Measurements from ENCODE around the gene NRXN3. TPM values are rescaled to one million over a fixed set of nuclear protein-coding genes. Genes with fewer than 3 reads are reported as not detected.

NRXN3 gene
- total and polyA plus RNA-seq, 4 donors, result 1.5 to 16.6 (median 7.7) TPM

DNA sequence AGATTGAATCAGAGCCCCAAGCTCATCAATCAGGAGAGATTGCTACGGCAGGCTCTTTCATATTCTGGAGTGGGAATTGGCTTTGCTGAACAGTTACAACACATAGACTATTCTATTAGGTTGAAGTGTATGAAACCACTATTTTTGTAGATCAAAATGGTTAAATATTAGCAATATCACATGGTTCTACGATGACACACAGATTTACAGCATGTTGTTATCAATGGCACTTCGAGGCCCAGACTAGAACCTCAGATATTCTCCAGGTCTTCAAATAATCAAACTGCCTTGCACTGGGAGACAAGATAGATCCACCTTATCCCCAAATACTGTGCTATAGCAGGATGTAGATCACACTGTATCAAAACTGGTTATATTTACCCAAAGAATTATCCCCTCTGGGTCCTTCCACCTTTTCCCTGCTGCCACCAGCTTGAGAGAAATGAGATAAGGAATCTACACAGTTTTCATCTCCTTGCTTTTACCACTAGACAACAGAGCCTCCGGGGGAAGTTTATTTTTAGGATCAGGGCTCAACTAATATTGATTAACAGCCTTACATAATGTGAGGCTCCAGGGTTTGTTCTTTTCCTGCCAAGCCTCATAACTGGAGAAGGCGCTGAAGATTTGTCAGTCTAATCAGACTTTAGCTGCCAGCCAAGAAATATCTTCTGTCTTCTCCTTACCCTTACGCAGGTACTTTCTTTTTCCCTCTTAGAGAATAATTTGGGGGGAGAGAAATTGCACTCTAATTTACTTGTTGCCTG is 1534.1 kb downstream of the NRXN3 start:
- Histone ChIP-seq H3K9me3 (ENCODE audit: control insufficient read depth, low read length) (no peaks in the 10 kb centered on the region), H3K4me3 (ENCODE audit: low read length in 2 of 2) (no peak overlapping the region), H3K36me3 (ENCODE audit: control insufficient read depth in 1 of 2, insufficient read depth in 2 of 2, low read length in 1 of 2) (no peaks in the 10 kb centered on the region), H3K27ac (ENCODE audit: low read depth in 1 of 2, low read length in 2 of 2) (no peak overlapping the region), H3K4me1 (ENCODE audit: control insufficient read depth in 1 of 2, insufficient read depth in 2 of 2, low read length in 2 of 2) (no peaks in the 10 kb centered on the region), H3K27me3 (ENCODE audit: control insufficient read depth in 1 of 2, insufficient read depth in 2 of 2, low read length in 1 of 2) (no peaks in the 10 kb centered on the region)
- 69 to 78% methylated on average over 6 of the region's 6 CpGs for WGBS, 2 donors
- intact Hi-C loops (cut with DNase I), result no loop called here
- ATAC-seq (ENCODE audit: low FRiP score) (no peak), DNase-seq (no peak)

DNA sequence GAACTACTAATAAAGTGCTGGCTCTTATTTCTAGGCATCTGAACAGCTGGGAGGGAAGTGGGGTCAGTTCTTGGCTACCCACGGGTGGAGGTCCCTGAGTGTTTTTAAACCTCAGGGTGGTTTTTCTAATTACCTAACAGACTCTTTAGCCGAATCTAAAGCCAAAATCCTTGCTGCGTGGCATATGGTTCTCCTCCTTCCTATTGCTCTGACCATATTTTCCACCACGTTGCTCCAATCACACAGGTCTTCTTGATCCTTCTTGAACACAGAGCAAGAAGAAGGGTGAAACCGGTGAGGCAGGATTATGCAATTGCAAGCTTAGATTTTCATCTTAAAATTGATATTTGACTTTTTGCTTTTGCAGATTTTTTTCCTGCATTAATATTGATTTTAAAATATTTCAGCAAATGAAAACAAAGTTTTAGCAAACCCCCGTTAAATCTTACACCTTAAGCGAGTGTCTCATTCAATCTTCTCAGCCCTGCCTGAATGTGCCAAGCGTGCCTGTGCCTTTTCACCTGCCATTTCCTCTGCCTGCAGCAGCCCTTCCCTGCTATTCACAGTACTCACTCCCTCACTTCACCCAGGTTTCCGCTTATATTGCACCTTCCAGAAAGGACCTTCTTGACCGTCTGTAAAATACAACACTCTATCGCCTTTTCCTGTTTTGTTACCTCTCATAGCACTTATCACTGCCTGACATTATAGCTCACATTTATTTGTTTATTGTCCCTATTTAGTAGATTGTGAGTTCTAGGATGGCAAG is 1535.1 kb downstream of the NRXN3 start:
- WGBS, 2 donors, result 89 to 91% methylated on average over 11 of the region's 11 CpGs
- H3K27me3 ChIP-seq (ENCODE audit: control insufficient read depth in 1 of 2, insufficient read depth in 2 of 2, low read length in 1 of 2), result no peaks in the 10 kb centered on the region
- no peaks in the 10 kb centered on the region for H3K36me3 ChIP-seq (ENCODE audit: control insufficient read depth in 1 of 2, insufficient read depth in 2 of 2, low read length in 1 of 2)
- DNase-seq (no peak), ATAC-seq (ENCODE audit: low FRiP score) (no peak)
- H3K4me1 ChIP-seq (ENCODE audit: control insufficient read depth in 1 of 2, insufficient read depth in 2 of 2, low read length in 2 of 2), result no peaks in the 10 kb centered on the region
- intact Hi-C loops (cut with DNase I), result no loop called here
- H3K4me3 ChIP-seq (ENCODE audit: low read length in 2 of 2), result no peak overlapping the region
- H3K9me3 ChIP-seq (ENCODE audit: control insufficient read depth, low read length), result no peaks in the 10 kb centered on the region
- no peak overlapping the region for H3K27ac ChIP-seq (ENCODE audit: low read depth in 1 of 2, low read length in 2 of 2)

DNA sequence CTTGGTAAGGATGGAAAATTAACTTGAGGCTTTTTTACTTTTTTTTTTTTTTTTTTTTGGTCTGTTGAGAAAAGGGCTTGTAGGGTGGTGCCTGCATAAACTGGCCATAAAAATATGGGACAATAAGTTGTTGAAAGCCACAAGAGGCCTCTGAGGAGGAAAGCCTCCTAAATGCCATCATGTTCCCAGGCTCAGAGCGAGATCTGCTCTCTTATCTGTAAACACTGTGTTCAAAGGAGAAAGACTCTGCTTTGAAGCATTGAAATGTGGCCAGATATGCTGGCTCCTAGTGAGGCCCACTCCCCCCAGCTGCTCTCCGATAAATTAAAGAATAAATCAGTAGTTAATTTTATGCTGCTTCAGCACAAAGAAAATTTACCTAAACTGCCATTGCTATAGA is 1536.2 kb downstream of the NRXN3 start:
- H3K4me1 ChIP-seq (ENCODE audit: control insufficient read depth in 1 of 2, insufficient read depth in 2 of 2, low read length in 2 of 2), result no peaks in the 10 kb centered on the region
- no peaks in the 10 kb centered on the region for H3K27me3 ChIP-seq (ENCODE audit: control insufficient read depth in 1 of 2, insufficient read depth in 2 of 2, low read length in 1 of 2)
- 54 to 66% methylated on average over 2 of the region's 2 CpGs for WGBS, 2 donors
- DNase-seq, result no peak
- no peak overlapping the region for H3K27ac ChIP-seq (ENCODE audit: low read depth in 1 of 2, low read length in 2 of 2)
- no peak for ATAC-seq (ENCODE audit: low FRiP score)
- intact Hi-C loops (cut with DNase I), result no loop called here
- H3K36me3 ChIP-seq (ENCODE audit: control insufficient read depth in 1 of 2, insufficient read depth in 2 of 2, low read length in 1 of 2), result no peaks in the 10 kb centered on the region
- no peaks in the 10 kb centered on the region for H3K9me3 ChIP-seq (ENCODE audit: control insufficient read depth, low read length)
- H3K4me3 ChIP-seq (ENCODE audit: low read length in 2 of 2), result no peak overlapping the region

DNA sequence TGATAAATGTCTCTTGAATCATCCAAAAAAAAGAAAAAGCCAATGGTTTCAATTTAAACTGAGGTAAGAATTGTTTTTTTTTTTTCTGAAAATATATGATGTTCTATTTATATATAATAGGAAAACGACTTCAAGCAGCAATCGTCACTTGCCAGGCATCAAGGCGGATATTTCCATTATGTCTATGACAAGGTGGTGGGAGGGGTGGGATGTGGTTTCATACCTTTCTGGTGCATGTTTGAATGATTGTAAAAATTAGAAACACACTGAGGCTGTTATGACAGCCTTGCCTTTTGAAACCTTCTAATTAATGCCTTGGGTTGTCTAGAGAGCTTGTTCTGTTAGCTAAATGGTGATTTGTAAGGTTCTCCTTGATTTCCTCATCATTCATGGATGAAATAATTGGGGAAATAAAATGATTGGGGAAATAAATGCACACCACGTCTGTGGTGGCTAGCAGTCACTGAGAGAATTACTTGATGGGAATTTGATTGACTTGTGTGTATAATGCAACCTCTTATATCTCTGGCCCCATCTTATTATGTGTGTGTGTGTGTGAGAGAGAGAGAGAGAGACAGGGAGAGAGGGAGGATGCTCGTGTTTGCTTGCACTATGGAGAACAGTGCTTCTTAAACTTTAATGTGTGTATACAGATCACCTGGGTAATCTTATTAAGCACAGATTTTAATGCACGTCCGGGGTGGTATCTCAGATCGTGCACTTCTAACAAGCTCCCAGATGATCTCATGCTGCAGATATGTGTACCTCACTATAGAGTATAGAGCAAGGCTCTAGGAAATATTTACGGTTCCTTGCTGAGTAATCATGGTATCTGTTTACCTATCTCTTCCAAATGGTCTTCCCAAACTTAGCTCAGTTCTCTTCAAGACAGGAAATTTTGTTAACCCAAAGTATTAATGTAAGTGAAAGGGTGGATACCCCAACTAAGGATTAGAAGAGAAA is 1538.5 kb downstream of the NRXN3 start:
- H3K27me3 ChIP-seq (ENCODE audit: control insufficient read depth in 1 of 2, insufficient read depth in 2 of 2, low read length in 1 of 2), result no peaks in the 10 kb centered on the region
- intact Hi-C loops (cut with DNase I), result no loop called here
- H3K9me3 ChIP-seq (ENCODE audit: control insufficient read depth, low read length), result no peaks in the 10 kb centered on the region
- no peaks in the 10 kb centered on the region for H3K4me1 ChIP-seq (ENCODE audit: control insufficient read depth in 1 of 2, insufficient read depth in 2 of 2, low read length in 2 of 2)
- no peak overlapping the region for H3K27ac ChIP-seq (ENCODE audit: low read depth in 1 of 2, low read length in 2 of 2)
- DNase-seq (no peak), ATAC-seq (ENCODE audit: low FRiP score) (no peak)
- WGBS, 2 donors, result 70 to 81% methylated on average over 9 of the region's 9 CpGs
- no peak overlapping the region for H3K4me3 ChIP-seq (ENCODE audit: low read length in 2 of 2)
- no peaks in the 10 kb centered on the region for H3K36me3 ChIP-seq (ENCODE audit: control insufficient read depth in 1 of 2, insufficient read depth in 2 of 2, low read length in 1 of 2)

DNA sequence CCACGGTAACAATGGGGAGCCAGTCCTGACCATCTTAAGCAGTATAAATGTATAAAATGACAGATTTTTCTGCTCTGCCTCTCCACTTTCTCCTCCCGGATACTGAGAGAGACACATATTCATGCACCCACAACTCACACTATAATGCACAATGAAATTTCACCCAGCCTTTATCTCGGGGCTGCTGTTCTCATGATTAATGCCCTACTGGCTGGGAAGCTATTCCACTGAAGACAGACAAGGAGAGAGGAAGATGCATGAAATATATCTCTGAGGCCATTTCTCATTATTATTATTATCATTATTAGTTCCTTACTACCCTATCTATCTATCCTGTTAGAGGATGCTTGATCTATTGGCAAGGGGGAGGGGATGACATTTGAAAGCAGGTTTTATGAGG is 1539.4 kb downstream of the NRXN3 start:
- 81 to 84% methylated on average over 3 of the region's 3 CpGs for WGBS, 2 donors
- DNase-seq (no peak), ATAC-seq (ENCODE audit: low FRiP score) (no peak)
- no peaks in the 10 kb centered on the region for H3K27me3 ChIP-seq (ENCODE audit: control insufficient read depth in 1 of 2, insufficient read depth in 2 of 2, low read length in 1 of 2)
- no peak overlapping the region for H3K27ac ChIP-seq (ENCODE audit: low read depth in 1 of 2, low read length in 2 of 2)
- H3K4me1 ChIP-seq (ENCODE audit: control insufficient read depth in 1 of 2, insufficient read depth in 2 of 2, low read length in 2 of 2), result no peaks in the 10 kb centered on the region
- no peaks in the 10 kb centered on the region for H3K9me3 ChIP-seq (ENCODE audit: control insufficient read depth, low read length)
- intact Hi-C loops (cut with DNase I), result no loop called here
- no peak overlapping the region for H3K4me3 ChIP-seq (ENCODE audit: low read length in 2 of 2)
- no peaks in the 10 kb centered on the region for H3K36me3 ChIP-seq (ENCODE audit: control insufficient read depth in 1 of 2, insufficient read depth in 2 of 2, low read length in 1 of 2)

DNA sequence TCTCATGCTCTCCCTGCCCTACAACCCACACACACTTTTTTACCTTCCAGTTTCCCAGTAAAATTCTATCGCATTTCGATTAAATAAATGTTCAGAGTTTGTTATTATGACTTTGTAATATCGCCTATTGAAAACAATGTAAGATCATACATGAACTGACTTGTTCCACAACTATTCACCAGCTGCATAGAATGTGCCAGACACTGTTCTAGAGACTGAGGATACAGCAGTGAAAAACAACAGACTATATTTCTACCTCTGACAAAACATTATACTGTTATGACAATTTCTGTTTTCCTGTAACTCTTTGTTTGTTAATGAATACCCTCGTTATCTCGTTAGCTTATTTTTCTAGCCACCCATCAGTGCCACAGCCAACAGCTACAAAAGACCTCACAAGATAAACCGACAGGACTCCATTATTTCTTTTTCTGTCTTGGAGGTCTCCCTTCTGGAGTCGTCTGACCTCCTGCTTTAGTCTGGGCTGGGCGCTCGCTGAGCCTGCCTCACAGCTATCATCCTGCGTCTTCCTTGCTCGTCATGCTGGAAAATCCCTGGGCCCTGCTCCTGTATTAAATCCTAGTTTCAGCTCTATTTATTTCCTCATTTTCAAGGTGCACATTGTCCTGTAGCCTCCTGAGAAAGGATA is 1542.3 kb downstream of the NRXN3 start:
- Histone ChIP-seq H3K27ac (ENCODE audit: low read depth in 1 of 2, low read length in 2 of 2) (no peak overlapping the region), H3K27me3 (ENCODE audit: control insufficient read depth in 1 of 2, insufficient read depth in 2 of 2, low read length in 1 of 2) (no peaks in the 10 kb centered on the region), H3K36me3 (ENCODE audit: control insufficient read depth in 1 of 2, insufficient read depth in 2 of 2, low read length in 1 of 2) (no peaks in the 10 kb centered on the region), H3K4me3 (ENCODE audit: low read length in 2 of 2) (no peak overlapping the region), H3K4me1 (ENCODE audit: control insufficient read depth in 1 of 2, insufficient read depth in 2 of 2, low read length in 2 of 2) (no peaks in the 10 kb centered on the region), H3K9me3 (ENCODE audit: control insufficient read depth, low read length) (no peaks in the 10 kb centered on the region)
- 9 to 17% methylated on average over 11 of the region's 11 CpGs for WGBS, 2 donors
- intact Hi-C loops (cut with DNase I), result no loop called here
- DNase-seq (no peak), ATAC-seq (ENCODE audit: low FRiP score) (no peak)

DNA sequence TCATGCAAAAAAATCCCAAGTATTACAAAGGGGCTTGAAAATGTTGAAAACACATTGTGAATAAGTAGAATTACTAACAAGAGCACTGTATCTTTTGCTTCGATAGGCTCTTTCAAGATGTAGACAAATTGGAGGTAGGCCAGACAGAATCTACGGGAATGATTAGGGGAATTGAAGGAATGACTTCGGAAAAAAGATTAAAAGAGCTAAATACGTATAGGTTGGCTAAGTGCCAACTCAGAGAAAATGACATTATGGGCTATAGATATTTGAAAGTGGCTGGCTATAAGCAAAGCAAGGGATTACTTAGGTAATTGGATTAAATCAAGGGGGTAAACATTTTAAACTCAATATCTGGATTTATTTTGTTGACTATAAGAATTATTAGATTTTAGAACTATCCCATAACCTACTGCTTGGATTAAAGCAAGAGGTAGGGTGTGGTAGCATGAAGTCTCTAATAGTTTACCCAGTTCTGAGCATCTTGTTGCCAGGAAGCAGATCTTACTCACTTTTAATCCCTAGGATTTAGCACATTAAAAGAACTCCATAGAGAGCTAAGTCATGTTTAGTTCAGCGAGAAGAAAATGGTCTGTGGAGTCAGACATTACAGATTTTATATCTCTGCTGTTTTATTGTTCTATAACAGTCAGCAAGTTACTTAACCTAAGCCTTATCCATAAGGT is 1551.4 kb downstream of the NRXN3 start:
- 48 to 49% methylated on average over 5 of the region's 5 CpGs for WGBS, 2 donors
- no peaks in the 10 kb centered on the region for H3K27me3 ChIP-seq (ENCODE audit: control insufficient read depth in 1 of 2, insufficient read depth in 2 of 2, low read length in 1 of 2)
- H3K27ac ChIP-seq (ENCODE audit: low read depth in 1 of 2, low read length in 2 of 2), result no peak overlapping the region
- no peaks in the 10 kb centered on the region for H3K9me3 ChIP-seq (ENCODE audit: control insufficient read depth, low read length)
- ATAC-seq (ENCODE audit: low FRiP score) (no peak), DNase-seq (no peak)
- intact Hi-C loops (cut with DNase I), result no loop called here
- no peaks in the 10 kb centered on the region for H3K4me1 ChIP-seq (ENCODE audit: control insufficient read depth in 1 of 2, insufficient read depth in 2 of 2, low read length in 2 of 2)
- H3K36me3 ChIP-seq (ENCODE audit: control insufficient read depth in 1 of 2, insufficient read depth in 2 of 2, low read length in 1 of 2), result peaks cover 0 to 1% of the 10 kb centered on the region in 2 donors
- H3K4me3 ChIP-seq (ENCODE audit: low read length in 2 of 2), result no peak overlapping the region
